HG03558 (cell line): Measurements from ENCODE around the gene ARHGEF25.

Experiments used
- ATAC-seq: cut with Tn5 transposase; IDR thresholded peaks from one replicate; pipeline ENCODE4 v1.9.1; 2021; ENCODE audit warnings: moderate number of reproducible peaks; ENCODE audit not compliant: unreplicated experiment; ENCODE audit errors: extremely low read depth

ARHGEF25 gene

GRCh38 chr12:57620936-57621496 lies 9.8 kb downstream of the ARHGEF25 start:
- no peak for ATAC-seq

GRCh38 chr12:57621497-57622292 lies 10.5 kb downstream of the ARHGEF25 start:
- no peak for ATAC-seq

DNA sequence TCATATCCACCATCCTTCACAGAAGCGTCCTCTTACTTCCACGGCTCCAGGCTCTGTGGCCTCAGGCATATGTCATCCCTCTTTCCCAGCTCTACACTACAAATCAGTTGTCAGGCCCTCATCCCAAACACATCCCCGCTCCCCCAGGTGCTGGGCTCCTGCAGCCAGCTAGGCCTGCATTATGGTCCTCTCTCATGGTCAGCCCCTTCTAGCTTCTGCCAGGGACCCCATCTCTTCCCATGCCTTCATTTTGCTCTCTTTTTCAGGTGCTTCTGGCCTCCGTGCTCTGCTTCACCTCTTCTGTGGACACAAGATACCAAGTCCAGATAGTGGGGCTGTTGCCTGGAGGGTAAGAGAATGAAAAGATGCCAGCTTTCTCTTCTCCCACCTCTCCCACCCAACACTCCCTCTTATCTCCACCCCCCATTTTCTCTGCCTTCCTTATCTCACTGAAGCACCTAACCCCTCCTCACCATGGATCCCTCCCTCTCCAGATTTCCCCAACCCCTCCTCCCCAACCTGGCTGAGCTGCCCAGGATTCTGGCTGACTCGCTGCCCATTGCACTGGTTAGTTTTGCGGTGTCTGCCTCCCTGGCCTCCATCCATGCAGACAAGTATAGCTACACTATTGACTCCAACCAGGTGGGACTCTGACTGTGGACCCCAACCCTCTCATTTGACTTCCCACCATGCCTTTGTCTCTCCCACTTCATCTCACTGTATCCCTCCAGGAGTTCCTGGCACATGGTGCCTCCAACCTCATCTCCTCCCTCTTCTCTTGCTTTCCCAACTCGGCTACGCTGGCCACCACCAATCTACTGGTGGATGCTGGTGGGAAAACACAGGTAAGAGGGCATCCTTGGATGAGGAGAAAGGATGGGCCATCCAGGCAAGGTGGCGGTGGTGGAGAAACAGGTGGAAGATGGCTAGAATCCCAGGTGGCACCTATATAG lies 11.3 kb downstream of the ARHGEF25 start:
- no peak for ATAC-seq

GRCh38 chr12:57623385-57623784 lies 12.2 kb downstream of the ARHGEF25 start:
- no peak for ATAC-seq

DNA sequence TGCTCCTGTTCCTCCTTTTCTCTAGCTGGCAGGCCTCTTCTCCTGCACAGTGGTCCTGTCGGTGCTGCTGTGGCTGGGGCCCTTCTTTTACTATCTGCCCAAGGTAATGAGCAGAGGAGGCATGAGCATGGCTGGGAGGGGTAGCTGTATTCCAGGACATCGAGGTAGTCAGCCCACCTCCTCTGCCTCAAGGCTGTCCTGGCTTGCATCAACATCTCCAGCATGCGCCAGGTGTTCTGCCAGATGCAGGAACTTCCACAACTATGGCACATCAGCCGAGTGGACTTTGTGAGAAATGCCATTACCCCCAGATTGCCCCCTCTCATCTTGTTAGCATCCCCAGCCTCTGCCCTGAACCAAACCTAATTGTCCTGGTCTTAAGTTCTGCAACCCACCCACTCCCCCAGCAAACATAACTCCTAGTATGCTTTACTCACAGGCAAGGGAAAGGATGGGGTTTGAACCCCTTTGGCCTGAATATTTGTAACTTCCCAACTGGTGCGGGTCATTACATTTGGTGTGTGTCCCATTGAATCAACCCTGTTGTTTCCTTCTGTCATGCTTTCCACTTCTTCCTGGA lies 12.7 kb downstream of the ARHGEF25 start:
- no peak for ATAC-seq

DNA sequence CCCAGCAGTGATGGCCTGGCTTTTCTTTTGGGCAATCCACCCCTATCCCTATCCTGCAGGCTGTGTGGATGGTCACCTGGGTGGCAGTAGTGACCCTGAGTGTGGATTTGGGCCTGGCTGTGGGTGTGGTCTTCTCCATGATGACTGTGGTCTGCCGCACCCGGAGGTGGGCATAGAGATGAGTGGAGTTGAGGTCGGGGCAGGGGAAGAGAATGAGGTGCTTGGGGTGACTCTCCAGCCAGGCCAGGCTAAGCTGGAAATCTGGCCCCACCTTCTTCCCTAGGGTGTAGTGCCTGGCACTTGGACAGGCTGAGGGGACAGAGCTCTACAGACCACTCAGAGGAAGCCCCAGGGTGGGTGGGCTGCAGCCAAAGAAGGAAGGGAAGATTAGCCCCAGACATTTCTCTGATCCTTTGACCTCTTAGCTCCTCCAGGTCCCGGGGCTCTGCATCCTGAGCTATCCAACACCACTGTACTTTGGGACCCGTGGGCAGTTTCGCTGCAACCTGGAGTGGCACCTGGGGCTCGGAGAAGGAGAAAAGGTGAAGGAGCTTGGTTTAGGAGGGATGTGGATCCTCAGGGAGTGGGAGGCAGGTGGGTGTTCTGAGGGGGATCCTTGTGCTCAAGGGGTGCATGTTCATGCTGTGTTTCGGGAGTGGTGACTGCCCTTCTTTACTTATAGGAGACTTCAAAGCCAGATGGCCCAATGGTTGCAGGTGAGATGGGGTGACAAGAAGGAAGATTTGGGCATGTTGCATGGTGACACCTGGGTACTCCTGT lies 13.4 kb downstream of the ARHGEF25 start:
- no peak for ATAC-seq

GRCh38 chr12:57625261-57626032 lies 14.2 kb downstream of the ARHGEF25 start:
- ATAC-seq: no peak

- no peak for ATAC-seq
These were observed 15.1 kb downstream of the ARHGEF25 start for GRCh38 chr12:57626111-57626920.

GRCh38 chr12:57626921-57627445 lies 15.7 kb downstream of the ARHGEF25 start:
- ATAC-seq: no peak

- ATAC-seq: no peak
These were observed 16.5 kb downstream of the ARHGEF25 start for GRCh38 chr12:57627501-57628279.

DNA sequence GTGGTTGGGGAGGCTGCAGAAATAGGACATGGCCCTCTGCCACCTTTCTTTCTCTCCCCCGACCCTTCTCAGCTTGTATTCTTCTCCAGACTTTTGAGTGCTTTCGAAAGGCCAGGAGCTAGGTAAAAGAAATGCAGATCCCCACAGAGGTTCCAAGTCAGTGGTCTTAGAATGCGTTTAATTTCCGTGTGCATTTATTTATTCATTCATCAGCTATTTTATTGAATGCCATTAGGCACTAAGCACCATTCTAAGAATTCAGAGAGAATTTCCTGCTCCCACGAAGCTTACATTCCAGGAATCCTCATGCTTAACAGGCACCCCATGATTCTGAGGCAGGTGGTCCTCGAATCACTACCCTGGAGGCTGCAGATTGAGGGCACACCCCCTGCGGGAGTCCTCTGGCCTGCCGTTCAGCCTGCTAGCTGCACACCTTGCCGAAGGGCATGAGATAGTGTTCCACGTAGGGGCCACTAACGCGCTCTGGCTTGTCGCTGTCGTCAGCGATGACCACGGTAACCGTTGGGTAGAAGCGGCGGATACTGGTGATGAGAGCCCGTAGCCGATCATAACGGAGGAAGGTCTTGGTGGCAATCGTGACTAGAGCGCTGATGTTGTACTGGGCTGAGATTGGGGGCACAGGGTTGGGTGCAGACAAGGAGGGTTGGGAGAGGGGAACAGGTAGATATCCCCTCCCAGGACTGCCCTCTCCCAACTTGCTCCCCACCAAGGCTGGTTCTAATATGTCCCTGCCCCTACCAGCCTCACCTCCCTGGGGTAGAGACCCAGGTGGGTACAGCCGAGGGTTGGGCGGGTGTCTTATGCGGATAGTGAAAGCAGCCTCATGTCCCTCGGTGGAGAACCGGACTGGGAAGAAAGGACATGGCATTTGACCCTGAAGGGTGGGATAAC lies 17.3 kb downstream of the ARHGEF25 start:
- no peak for ATAC-seq

- ATAC-seq: no peak
These were observed 18.7 kb downstream of the ARHGEF25 start for GRCh38 chr12:57629897-57630471.

DNA sequence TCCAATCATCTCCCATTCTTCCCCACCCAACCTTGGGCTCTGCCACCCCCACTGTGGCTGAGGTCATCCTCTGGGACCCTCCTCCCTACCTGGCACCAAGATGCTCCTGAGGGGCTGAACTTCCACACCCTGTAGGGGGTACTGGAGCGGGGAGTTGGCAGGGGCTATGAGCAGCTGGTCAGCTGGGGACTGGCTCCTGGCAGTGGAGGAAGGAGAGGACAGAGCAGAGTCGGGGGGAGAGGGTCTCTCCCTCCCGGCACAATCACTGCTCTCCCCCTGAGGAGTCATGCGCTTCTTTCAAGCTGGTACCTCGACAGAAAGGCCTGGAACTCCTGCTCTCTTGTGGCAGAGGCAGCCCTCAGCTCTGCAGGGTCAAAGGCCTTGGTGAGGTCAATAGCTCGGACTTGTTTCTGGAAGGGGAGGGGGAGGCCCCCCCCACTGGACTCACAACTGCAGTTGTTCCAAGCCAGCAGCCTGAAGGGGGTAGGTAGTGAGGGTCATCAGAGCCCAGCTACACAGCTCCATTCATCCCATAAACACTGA lies 19.7 kb downstream of the ARHGEF25 start:
- no peak for ATAC-seq

DNA sequence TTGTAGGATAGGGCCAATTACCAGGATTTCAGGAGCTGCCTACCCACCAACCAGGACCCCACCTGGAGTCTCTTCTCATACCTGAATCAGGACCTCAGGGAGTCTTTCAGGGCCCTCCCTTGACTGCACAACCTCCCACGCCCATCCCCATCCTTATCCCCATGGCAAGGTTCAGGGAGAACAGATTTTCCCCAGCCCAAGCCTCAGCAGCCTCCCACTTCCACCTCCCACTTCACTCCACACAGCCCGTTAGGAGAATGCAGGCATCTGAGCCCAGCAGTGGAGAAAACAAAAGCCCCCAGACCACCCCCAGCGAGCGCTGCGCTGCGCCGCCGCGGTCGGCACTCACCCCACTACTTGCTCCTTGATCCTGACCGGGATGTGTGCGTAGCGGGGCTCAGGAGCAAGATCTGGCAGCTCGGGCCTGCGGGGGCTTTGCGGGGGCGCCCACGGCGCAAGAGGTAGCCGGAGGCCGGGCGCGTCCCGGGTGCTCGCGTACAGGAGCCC lies 20.4 kb downstream of the ARHGEF25 start:
- ATAC-seq: no peak
